Measurements from ENCODE around the gene BTBD3. TPM values are rescaled to one million over a fixed set of nuclear protein-coding genes. Genes with fewer than 3 reads are reported as not detected.

The BTBD3 gene
- total RNA-seq, 4 donors from 2014 or later = 39.0 to 62.1 (median 44.6) TPM

- WGBS = under 1% methylated on average over 17 of the region's 17 CpGs
- no peak for TF ChIP-seq CTCF (IDR thresholded peaks at IDR 0.05)
- no peak for TF ChIP-seq POLR2A (IDR thresholded peaks at IDR 0.05)
- no peak for TF ChIP-seq POLR2AphosphoS5 (IDR thresholded peaks at IDR 0.05)
- no peak for TF ChIP-seq EP300 (IDR thresholded peaks at IDR 0.05)
- no peaks in the 10 kb centered on the region for H3K9me3 ChIP-seq
These were observed 25.7 kb upstream of the BTBD3 start for GRCh38 chr20:11891776-11892545.

DNA sequence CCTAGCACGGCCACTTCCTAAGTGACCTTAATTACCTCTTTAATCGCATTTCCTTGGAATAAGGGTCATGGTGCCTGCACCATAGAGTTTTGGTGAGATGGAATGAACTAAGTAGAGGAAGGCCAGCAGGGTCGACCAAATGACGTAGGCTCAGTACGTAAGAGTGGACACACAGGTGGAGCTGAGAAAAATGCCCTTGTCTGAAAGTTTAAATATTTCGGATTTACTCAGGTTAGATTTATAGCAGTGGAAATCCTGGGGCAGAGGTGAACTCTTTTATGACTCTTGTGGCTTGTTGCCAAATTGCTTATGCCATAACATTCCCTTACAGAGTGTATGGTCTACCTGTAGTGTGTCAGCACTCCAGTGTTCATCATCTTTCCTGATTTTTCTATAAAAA, 23.6 kb upstream of the BTBD3 start:
- TF ChIP-seq CTCF (IDR thresholded peaks at IDR 0.05) (no peak), POLR2A (IDR thresholded peaks at IDR 0.05) (no peak), POLR2AphosphoS5 (IDR thresholded peaks at IDR 0.05) (no peak), EP300 (IDR thresholded peaks at IDR 0.05) (no peak)
- no peak for DNase-seq (ENCODE audit: low spot score in 2 of 2)
- WGBS = 73% methylated on average over 6 of the region's 6 CpGs
- Histone ChIP-seq H3K36me3 (no peaks in the 10 kb centered on the region), H3K9me3 (no peaks in the 10 kb centered on the region), H3K27ac (no peak overlapping the region), H3K4me3 (no peak overlapping the region), H3K27me3 (no peaks in the 10 kb centered on the region), H3K4me1 (peaks cover 48% of the 10 kb centered on the region)

More at GRCh38 chr20:11891776-11892545, 25.7 kb upstream of the BTBD3 start:
- Histone ChIP-seq H3K4me1 (peaks cover 48% of the 10 kb centered on the region), H3K27me3 (no peaks in the 10 kb centered on the region), H3K36me3 (no peaks in the 10 kb centered on the region), H3K27ac (peak overlapping the region; percentile 97), H3K4me3 (peak overlapping the region; percentile 99)
- no peak for DNase-seq (ENCODE audit: low spot score in 2 of 2)

DNA sequence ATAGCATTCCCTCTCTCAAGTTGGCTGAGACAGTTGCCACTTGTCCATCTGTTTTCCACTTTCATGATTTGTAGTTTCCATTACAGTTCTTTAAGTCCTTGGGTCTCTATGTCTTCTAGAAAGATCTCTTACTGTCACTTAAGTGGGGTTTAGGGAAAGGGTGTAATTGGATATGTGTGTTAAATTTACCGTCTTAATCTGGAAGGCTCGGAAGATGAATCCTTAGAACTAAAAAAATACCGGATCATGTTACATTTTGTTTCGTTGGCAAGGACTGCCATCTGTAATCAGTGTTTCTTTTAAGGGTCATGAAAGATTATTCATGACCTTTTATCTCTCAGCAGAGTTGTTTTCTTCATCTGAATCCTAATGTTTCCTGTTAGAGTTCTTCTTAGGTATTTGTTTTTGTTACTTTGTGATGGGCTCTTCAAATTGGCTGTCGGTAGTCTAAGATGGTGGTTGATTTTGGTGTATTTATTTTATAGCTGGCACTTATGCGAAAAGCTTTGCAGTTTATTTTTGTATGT, 21.8 kb upstream of the BTBD3 start:
- Histone ChIP-seq H3K4me1 (peaks cover 42% of the 10 kb centered on the region), H3K27ac (no peak overlapping the region), H3K36me3 (no peaks in the 10 kb centered on the region), H3K27me3 (no peaks in the 10 kb centered on the region), H3K4me3 (no peak overlapping the region), H3K9me3 (no peaks in the 10 kb centered on the region)
- no peak for DNase-seq (ENCODE audit: low spot score in 2 of 2)
- 58% methylated on average over 6 of the region's 6 CpGs for WGBS
- no peak for TF ChIP-seq CTCF (IDR thresholded peaks at IDR 0.05)
- TF ChIP-seq POLR2A (IDR thresholded peaks at IDR 0.05) = no peak
- no peak for TF ChIP-seq EP300 (IDR thresholded peaks at IDR 0.05)
- no peak for TF ChIP-seq POLR2AphosphoS5 (IDR thresholded peaks at IDR 0.05)

- H3K4me1 ChIP-seq = peaks cover 7% of the 10 kb centered on the region
- H3K27me3 ChIP-seq = no peaks in the 10 kb centered on the region
- no peak for DNase-seq (ENCODE audit: low spot score in 2 of 2)
- no peaks in the 10 kb centered on the region for H3K9me3 ChIP-seq
- no peaks in the 10 kb centered on the region for H3K36me3 ChIP-seq
- H3K4me3 ChIP-seq = no peak overlapping the region
- no peak overlapping the region for H3K27ac ChIP-seq
- WGBS = 95% methylated on average over 3 of the region's 3 CpGs
- TF ChIP-seq POLR2A (IDR thresholded peaks at IDR 0.05) (no peak), POLR2AphosphoS5 (IDR thresholded peaks at IDR 0.05) (no peak), EP300 (IDR thresholded peaks at IDR 0.05) (no peak), CTCF (IDR thresholded peaks at IDR 0.05) (no peak)
These were observed 16.6 kb upstream of the BTBD3 start for GRCh38 chr20:11901127-11901526.

GRCh38 chr20:11902285-11902697, 15.4 kb upstream of the BTBD3 start:
- 78% methylated on average over 2 of the region's 2 CpGs for WGBS
- H3K27ac ChIP-seq = no peak overlapping the region
- no peaks in the 10 kb centered on the region for H3K9me3 ChIP-seq
- H3K27me3 ChIP-seq = no peaks in the 10 kb centered on the region
- TF ChIP-seq EP300 (IDR thresholded peaks at IDR 0.05) (no peak), POLR2AphosphoS5 (IDR thresholded peaks at IDR 0.05) (no peak), POLR2A (IDR thresholded peaks at IDR 0.05) (no peak), CTCF (IDR thresholded peaks at IDR 0.05) (no peak)
- H3K4me3 ChIP-seq = no peak overlapping the region
- peaks cover 9% of the 10 kb centered on the region for H3K4me1 ChIP-seq
- DNase-seq (ENCODE audit: low spot score in 2 of 2) = no peak
- no peaks in the 10 kb centered on the region for H3K36me3 ChIP-seq
